Measurements from ENCODE around the gene MRPS2. TPM values are rescaled to one million over a fixed set of nuclear protein-coding genes. Genes with fewer than 3 reads are reported as not detected.
A peak's percentile ranks its signal among the peaks of the same experiment; 100 is the strongest.

Gene MRPS2
- total RNA-seq, 1 donor from 2014 or later = 38.4 TPM

DNA sequence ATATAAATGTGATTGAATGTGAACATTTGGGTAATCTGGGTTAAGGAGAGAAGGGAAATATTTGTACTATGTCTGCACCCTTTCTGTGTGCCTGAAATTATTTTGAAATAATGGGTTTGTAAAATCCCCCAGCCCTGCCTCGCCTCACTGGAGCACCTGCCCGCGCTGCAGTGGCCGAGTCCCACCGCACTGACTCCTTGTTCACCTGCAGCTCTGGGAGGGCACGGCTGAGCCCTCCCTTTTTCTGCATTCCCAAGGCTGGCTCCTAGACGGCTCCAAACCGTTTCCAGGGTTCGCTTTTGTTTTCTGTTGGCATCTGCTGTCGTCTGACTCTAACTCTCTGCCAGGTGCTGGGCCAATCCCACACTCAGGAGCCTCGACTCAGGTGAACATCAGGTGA, 38.5 kb upstream of the MRPS2 start:
- no peak for DNase-seq (ENCODE audit: low spot score in 2 of 2, unreplicated experiment in 2 of 2)
- Mint-ChIP-seq H3K36me3 (no peaks in the 10 kb centered on the region), H3K27me3 (ENCODE audit: low read depth) (peaks cover 1% of the 10 kb centered on the region), H3K4me3 (no peak overlapping the region), H3K4me1 (no peaks in the 10 kb centered on the region), H3K27ac (no peak overlapping the region), H3K9me3 (peaks cover 4% of the 10 kb centered on the region)
- TF ChIP-seq CTCF (IDR thresholded peaks at IDR 0.05; ENCODE audit: unreplicated experiment) = no peak

- no peaks in the 10 kb centered on the region for H3K36me3 Mint-ChIP-seq
- no peak for TF ChIP-seq CTCF (IDR thresholded peaks at IDR 0.05; ENCODE audit: unreplicated experiment)
- no peak overlapping the region for H3K4me3 Mint-ChIP-seq
- no peak for DNase-seq (ENCODE audit: low spot score in 2 of 2, unreplicated experiment in 2 of 2)
- H3K27me3 Mint-ChIP-seq (ENCODE audit: low read depth) = peaks cover 1% of the 10 kb centered on the region
- H3K27ac Mint-ChIP-seq = no peak overlapping the region
- peaks cover 3% of the 10 kb centered on the region for H3K4me1 Mint-ChIP-seq
- H3K9me3 Mint-ChIP-seq = peaks cover 4% of the 10 kb centered on the region
Measured at GRCh38 chr9:135463140-135463539, 37.3 kb upstream of the MRPS2 start.

GRCh38 chr9:135464181-135464580, 36.3 kb upstream of the MRPS2 start:
- no peak overlapping the region for H3K27ac Mint-ChIP-seq
- no peak overlapping the region for H3K4me3 Mint-ChIP-seq
- peaks cover 12% of the 10 kb centered on the region for H3K4me1 Mint-ChIP-seq
- H3K9me3 Mint-ChIP-seq = no peaks in the 10 kb centered on the region
- no peak for TF ChIP-seq CTCF (IDR thresholded peaks at IDR 0.05; ENCODE audit: unreplicated experiment)
- no peaks in the 10 kb centered on the region for H3K36me3 Mint-ChIP-seq
- DNase-seq (ENCODE audit: low spot score in 2 of 2, unreplicated experiment in 2 of 2) = no peak
- peaks cover 1% of the 10 kb centered on the region for H3K27me3 Mint-ChIP-seq (ENCODE audit: low read depth)

DNA sequence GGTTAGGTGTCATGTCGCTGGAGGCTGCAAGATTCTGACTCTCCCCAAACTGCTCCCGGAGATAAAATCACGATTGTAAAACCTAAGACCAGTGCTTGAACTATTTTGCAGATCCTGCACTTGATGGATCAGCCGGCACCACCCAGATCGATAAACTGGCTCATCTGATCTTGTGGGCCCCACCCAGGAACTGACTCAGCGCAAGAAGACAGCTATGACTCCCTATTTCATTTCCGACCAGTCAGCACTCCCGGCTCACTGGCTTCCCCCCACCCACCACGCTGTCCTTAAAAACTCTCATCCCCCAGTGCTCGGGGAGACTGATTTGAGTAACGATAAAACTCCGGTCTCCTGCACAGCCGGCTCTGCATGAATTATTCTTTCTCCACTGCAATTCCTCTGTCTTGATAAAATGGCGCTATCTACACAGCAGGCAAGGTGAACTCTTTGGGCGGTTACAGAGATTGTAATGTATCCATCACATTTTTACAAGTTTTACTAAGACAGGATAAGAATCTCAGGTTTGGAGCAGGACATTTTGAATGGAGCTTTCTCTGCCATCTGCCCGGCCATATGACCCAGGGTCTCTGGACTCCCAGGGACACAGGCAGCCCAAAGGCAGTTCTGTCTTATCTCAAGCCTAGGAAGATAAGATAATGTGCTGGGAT, 31.5 kb upstream of the MRPS2 start:
- Mint-ChIP-seq H3K27ac (peak overlapping the region; percentile 71), H3K36me3 (no peaks in the 10 kb centered on the region), H3K9me3 (no peaks in the 10 kb centered on the region), H3K4me3 (peak overlapping the region; percentile 51), H3K27me3 (ENCODE audit: low read depth) (no peaks in the 10 kb centered on the region), H3K4me1 (peaks cover 22% of the 10 kb centered on the region)
- TF ChIP-seq CTCF (IDR thresholded peaks at IDR 0.05; ENCODE audit: unreplicated experiment) = no peak
- no peak for DNase-seq (ENCODE audit: low spot score in 2 of 2, unreplicated experiment in 2 of 2)

DNA sequence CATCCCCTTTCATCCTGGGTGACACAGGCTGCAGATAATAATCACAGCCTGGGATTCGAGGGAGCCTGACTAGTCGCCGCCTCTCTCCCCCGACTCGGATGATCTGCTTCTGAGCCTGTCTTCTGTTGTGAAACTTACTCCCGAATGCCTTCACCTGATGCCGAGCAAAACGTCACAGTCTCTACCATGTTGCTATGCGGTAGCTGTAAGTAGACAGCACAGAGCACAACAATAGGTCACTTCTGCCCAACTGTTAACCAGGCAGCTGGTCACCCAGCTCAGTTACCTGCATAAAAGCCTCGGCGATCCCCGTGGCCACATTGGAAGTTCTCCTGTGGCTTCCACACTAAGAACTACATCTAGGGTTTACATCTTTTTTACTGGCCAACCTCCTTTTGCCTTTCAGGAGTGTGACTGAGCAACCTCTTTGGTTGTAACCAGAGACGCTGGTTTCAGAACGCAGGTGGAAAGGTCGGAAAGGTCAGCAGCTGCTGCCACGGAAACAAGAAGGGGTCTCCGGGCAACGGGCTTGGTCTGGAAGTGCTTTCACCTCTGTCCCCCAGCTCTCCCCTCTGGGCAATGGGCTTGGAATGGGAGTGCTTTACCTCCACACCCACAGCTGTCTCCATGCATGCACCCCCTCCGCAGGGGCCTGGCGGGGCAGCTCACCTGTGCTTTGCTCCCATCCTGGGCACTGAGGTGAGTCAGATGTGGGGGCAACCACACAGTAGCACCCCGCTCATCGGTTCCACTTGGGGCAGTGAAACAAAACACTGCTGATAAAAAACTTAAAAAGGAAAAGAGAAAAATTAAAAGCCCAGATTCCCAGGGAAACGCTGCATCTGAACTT, 28.5 kb upstream of the MRPS2 start:
- no peaks in the 10 kb centered on the region for H3K27me3 Mint-ChIP-seq (ENCODE audit: low read depth)
- no peak for DNase-seq (ENCODE audit: low spot score in 2 of 2, unreplicated experiment in 2 of 2)
- no peak overlapping the region for H3K4me3 Mint-ChIP-seq
- H3K9me3 Mint-ChIP-seq = no peaks in the 10 kb centered on the region
- H3K4me1 Mint-ChIP-seq = peaks cover 22% of the 10 kb centered on the region
- TF ChIP-seq CTCF (IDR thresholded peaks at IDR 0.05; ENCODE audit: unreplicated experiment) = no peak
- H3K27ac Mint-ChIP-seq = no peak overlapping the region
- no peaks in the 10 kb centered on the region for H3K36me3 Mint-ChIP-seq

Data from mesothelial cell of epicardium (in vitro differentiated cells).